ENCODE measurements around the gene GJA1. TPM values are rescaled to one million over a fixed set of nuclear protein-coding genes. Genes with fewer than 3 reads are reported as not detected.

Gene GJA1
- total RNA-seq, 1 donor from 2014 or later, result 190 TPM

- Mint-ChIP-seq H3K9me3 (no peaks in the 10 kb centered on the region), H3K27me3 (no peaks in the 10 kb centered on the region), H3K4me1 (ENCODE audit: unreplicated experiment) (no peaks in the 10 kb centered on the region), H3K4me3 (no peak overlapping the region), H3K27ac (no peak overlapping the region), H3K36me3 (no peaks in the 10 kb centered on the region)
- DNase-seq (ENCODE audit: extremely low spot score, unreplicated experiment), result no peak
- TF ChIP-seq CTCF (conservative IDR thresholded peaks at IDR 0.05), result no peak
Observed at GRCh38 chr6:121398127-121398526, 37.3 kb upstream of the GJA1 start.

GRCh38 chr6:121399966-121400365 is 35.5 kb upstream of the GJA1 start:
- H3K4me3 Mint-ChIP-seq, result no peak overlapping the region
- no peak overlapping the region for H3K27ac Mint-ChIP-seq
- no peak for TF ChIP-seq CTCF (conservative IDR thresholded peaks at IDR 0.05)
- H3K36me3 Mint-ChIP-seq, result no peaks in the 10 kb centered on the region
- peaks cover under 1% of the 10 kb centered on the region for H3K4me1 Mint-ChIP-seq (ENCODE audit: unreplicated experiment)
- peaks cover 4% of the 10 kb centered on the region for H3K27me3 Mint-ChIP-seq
- no peaks in the 10 kb centered on the region for H3K9me3 Mint-ChIP-seq
- no peak for DNase-seq (ENCODE audit: extremely low spot score, unreplicated experiment)

- H3K4me1 Mint-ChIP-seq (ENCODE audit: unreplicated experiment), result peaks cover 10% of the 10 kb centered on the region
- peaks cover 12% of the 10 kb centered on the region for H3K27me3 Mint-ChIP-seq
- H3K4me3 Mint-ChIP-seq, result no peak overlapping the region
- no peak for TF ChIP-seq CTCF (conservative IDR thresholded peaks at IDR 0.05)
- H3K36me3 Mint-ChIP-seq, result no peaks in the 10 kb centered on the region
- H3K9me3 Mint-ChIP-seq, result no peaks in the 10 kb centered on the region
- no peak for DNase-seq (ENCODE audit: extremely low spot score, unreplicated experiment)
- no peak overlapping the region for H3K27ac Mint-ChIP-seq
Observed at GRCh38 chr6:121403964-121404363, 31.5 kb upstream of the GJA1 start.

GRCh38 chr6:121405306-121405705 is 30.1 kb upstream of the GJA1 start:
- H3K27ac Mint-ChIP-seq, result no peak overlapping the region
- peaks cover 10% of the 10 kb centered on the region for H3K4me1 Mint-ChIP-seq (ENCODE audit: unreplicated experiment)
- no peaks in the 10 kb centered on the region for H3K9me3 Mint-ChIP-seq
- H3K27me3 Mint-ChIP-seq, result peaks cover 12% of the 10 kb centered on the region
- no peaks in the 10 kb centered on the region for H3K36me3 Mint-ChIP-seq
- no peak for TF ChIP-seq CTCF (conservative IDR thresholded peaks at IDR 0.05)
- no peak overlapping the region for H3K4me3 Mint-ChIP-seq
- DNase-seq (ENCODE audit: extremely low spot score, unreplicated experiment), result no peak

GRCh38 chr6:121408321-121408720 is 27.1 kb upstream of the GJA1 start:
- H3K9me3 Mint-ChIP-seq, result no peaks in the 10 kb centered on the region
- no peaks in the 10 kb centered on the region for H3K36me3 Mint-ChIP-seq
- H3K27ac Mint-ChIP-seq, result no peak overlapping the region
- DNase-seq (ENCODE audit: extremely low spot score, unreplicated experiment), result no peak
- no peak for TF ChIP-seq CTCF (conservative IDR thresholded peaks at IDR 0.05)
- no peak overlapping the region for H3K4me3 Mint-ChIP-seq
- peaks cover 10% of the 10 kb centered on the region for H3K4me1 Mint-ChIP-seq (ENCODE audit: unreplicated experiment)
- peaks cover 12% of the 10 kb centered on the region for H3K27me3 Mint-ChIP-seq

DNA sequence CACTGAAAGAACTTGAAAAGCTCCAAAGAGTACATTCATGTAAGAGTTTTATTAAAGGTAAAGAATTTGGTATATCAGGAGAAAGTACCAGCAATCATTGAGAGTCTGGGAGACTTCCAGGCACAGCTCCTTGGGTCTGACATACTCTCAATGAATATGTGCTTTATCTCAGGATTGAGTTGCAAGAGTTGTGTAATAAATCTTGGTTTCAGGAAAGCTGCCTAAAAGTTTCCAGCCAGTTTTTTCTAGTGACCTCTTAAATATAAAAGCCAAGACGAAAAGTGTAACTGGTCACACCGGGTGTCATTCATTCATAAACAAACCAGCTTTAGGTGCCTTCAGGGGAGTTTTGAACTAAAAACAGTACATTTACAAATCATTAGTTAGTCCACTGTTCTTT is 21.6 kb upstream of the GJA1 start:
- no peak for DNase-seq (ENCODE audit: extremely low spot score, unreplicated experiment)
- H3K27ac Mint-ChIP-seq, result no peak overlapping the region
- H3K4me3 Mint-ChIP-seq, result no peak overlapping the region
- no peak for TF ChIP-seq CTCF (conservative IDR thresholded peaks at IDR 0.05)
- H3K9me3 Mint-ChIP-seq, result peaks cover 9% of the 10 kb centered on the region
- peaks cover 7% of the 10 kb centered on the region for H3K4me1 Mint-ChIP-seq (ENCODE audit: unreplicated experiment)
- H3K36me3 Mint-ChIP-seq, result no peaks in the 10 kb centered on the region
- no peaks in the 10 kb centered on the region for H3K27me3 Mint-ChIP-seq
